ENCODE results near the gene KRTAP9-1. TPM values are rescaled to one million over a fixed set of nuclear protein-coding genes. Genes with fewer than 3 reads are reported as not detected.
"Not testable (repeated sequence)": the region's sequence is repeated elsewhere in the genome, so short reads cannot be mapped to it uniquely, and the experiment has no call there.

KRTAP9-1 gene
- not detected for polyA plus RNA-seq (2013, experiment 1 of 2; ENCODE audit: insufficient read length)
- polyA plus RNA-seq (2013, experiment 2 of 2; ENCODE audit: insufficient read length), result not detected

GRCh38 chr17:41189837-41190318 is at the start of gene KRTAP9-1:
KRTAP9-1 (plus strand) TSS chr17:41189887; CDS start chr17:41189887, 0 bp downstream.
- DNase-seq, result not testable (repeated sequence)

GRCh38 chr17:41140360-41141131 is 49.1 kb upstream of the KRTAP9-1 start, which contains the start of gene KRTAP4-6:
KRTAP4-6 (minus strand) TSS chr17:41140544; CDS start chr17:41140487, 57 bp downstream.
- peak; percentile 95 for DNase-seq

GRCh38 chr17:41141361-41141760 is 48.3 kb upstream of the KRTAP9-1 start:
- no peak for DNase-seq

- no peak for DNase-seq
Measured at GRCh38 chr17:41144846-41145245, 44.8 kb upstream of the KRTAP9-1 start.

GRCh38 chr17:41145261-41145660 is 44.4 kb upstream of the KRTAP9-1 start:
- no peak for DNase-seq

GRCh38 chr17:41147531-41148204 is 42.0 kb upstream of the KRTAP9-1 start:
- no peak for DNase-seq

- not testable (repeated sequence) for DNase-seq
Measured at GRCh38 chr17:41148971-41149651, 40.6 kb upstream of the KRTAP9-1 start.

- DNase-seq, result no peak
Measured at GRCh38 chr17:41149652-41149985, 40.1 kb upstream of the KRTAP9-1 start, which contains the start of gene KRTAP4-5. KRTAP4-5 (minus strand) TSS chr17:41149825; CDS start chr17:41149767, 58 bp downstream.

- no peak for DNase-seq
Measured at GRCh38 chr17:41150026-41150425, 39.7 kb upstream of the KRTAP9-1 start.

- DNase-seq, result no peak
Measured at GRCh38 chr17:41151525-41151924, 38.2 kb upstream of the KRTAP9-1 start.

- DNase-seq, result no peak
Measured at GRCh38 chr17:41153856-41154255, 35.8 kb upstream of the KRTAP9-1 start.

GRCh38 chr17:41160190-41160589 is 29.5 kb upstream of the KRTAP9-1 start:
- DNase-seq, result not testable (repeated sequence)

- no peak for DNase-seq
Measured at GRCh38 chr17:41160648-41161047, 29.0 kb upstream of the KRTAP9-1 start, which contains the start of gene KRTAP4-4. KRTAP4-4 (minus strand) TSS chr17:41160748; CDS start chr17:41160691, 57 bp downstream.

- DNase-seq, result no peak
Measured at GRCh38 chr17:41163828-41164227, 25.9 kb upstream of the KRTAP9-1 start.

GRCh38 chr17:41167561-41167960 is 22.1 kb upstream of the KRTAP9-1 start:
- DNase-seq, result no peak

- DNase-seq, result no peak
Measured at GRCh38 chr17:41168121-41168520, 21.6 kb upstream of the KRTAP9-1 start, which contains the start of gene KRTAP4-3. KRTAP4-3 (minus strand) TSS chr17:41168221; CDS start chr17:41168172, 49 bp downstream.

- no peak for DNase-seq
Measured at GRCh38 chr17:41171886-41172285, 17.8 kb upstream of the KRTAP9-1 start.

GRCh38 chr17:41176744-41177387 is 12.8 kb upstream of the KRTAP9-1 start:
- DNase-seq, result no peak

GRCh38 chr17:41177727-41178271 is 11.9 kb upstream of the KRTAP9-1 start, which contains the start of gene KRTAP4-2:
KRTAP4-2 (minus strand) TSS chr17:41178221; CDS start chr17:41178164, 57 bp downstream.
- no peak for DNase-seq

- peak; percentile 51 for DNase-seq
Measured at GRCh38 chr17:41178341-41178740, 11.3 kb upstream of the KRTAP9-1 start.

- peak; percentile 33 for DNase-seq
Measured at GRCh38 chr17:41178843-41179616, 10.7 kb upstream of the KRTAP9-1 start.
